ENCODE data around the gene CAMK1G.

DNA sequence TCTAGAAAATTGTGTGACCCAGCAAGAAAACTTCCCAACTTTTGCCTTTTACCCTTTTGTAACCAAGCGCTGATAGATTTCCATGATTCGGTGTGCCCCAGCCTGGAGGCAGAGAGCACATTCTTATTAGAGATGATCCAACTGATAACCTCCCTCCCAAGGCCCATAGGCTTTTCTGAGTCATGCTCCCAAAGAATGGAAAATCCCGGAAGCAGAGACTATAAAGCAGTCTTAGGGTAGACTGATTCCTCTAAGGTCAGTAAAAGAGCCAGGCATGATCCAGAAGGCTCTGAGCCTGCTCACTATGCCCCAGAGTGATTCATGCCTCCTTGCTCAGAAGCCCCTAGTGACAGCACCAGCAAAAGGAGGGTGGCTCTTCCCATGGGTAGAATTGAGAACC, 4.3 kb downstream of the CAMK1G start:
- TF ChIP-seq CTCF (IDR thresholded peaks at IDR 0.05; ENCODE audit: borderline replicate concordance, extremely low read depth, low read length, poor library complexity, severe bottlenecking), result no peak
- TF ChIP-seq EZH2 (IDR thresholded peaks at IDR 0.05; ENCODE audit: borderline replicate concordance, low read depth, low read length, severe bottlenecking), result no peak

All from DND-41 (cell line).